HEK293 (cell line): Measurements from ENCODE around the gene XPR1.

Experiments used
- CTCF ChIP-seq: fragments of 450-650 bp; formaldehyde crosslinking; IDR thresholded peaks from 2 replicates; pipeline ENCODE4 v1.5.1; 2016; ENCODE audit warnings: missing biosample characterization, missing genetic modification characterization
- ZBTB20 ChIP-seq: fragments of 450-650 bp; formaldehyde crosslinking; IDR thresholded peaks from 2 replicates; pipeline ENCODE4 v1.5.1; 2016; ENCODE audit warnings: missing biosample characterization, missing genetic modification characterization
- ZNF175 ChIP-seq: fragments of 450-650 bp; formaldehyde crosslinking; IDR thresholded peaks from 2 replicates; pipeline ENCODE4 v1.5.1; 2016; ENCODE audit warnings: missing biosample characterization, missing genetic modification characterization
- ZNF214 ChIP-seq: fragments of 450-650 bp; formaldehyde crosslinking; IDR thresholded peaks from 2 replicates; pipeline ENCODE4 v1.5.1; 2017; ENCODE audit warnings: missing biosample characterization, mild to moderate bottlenecking, missing genetic modification characterization, borderline replicate concordance
- ZNF350 ChIP-seq: fragments of 450-650 bp; formaldehyde crosslinking; IDR thresholded peaks from 2 replicates; pipeline ENCODE4 v1.5.0; 2017; ENCODE audit warnings: missing biosample characterization, mild to moderate bottlenecking, missing genetic modification characterization
- ZNF529 ChIP-seq: fragments of 450-650 bp; formaldehyde crosslinking; IDR thresholded peaks from 2 replicates; pipeline ENCODE4 v1.5.1; 2017; ENCODE audit warnings: missing genetic modification characterization, missing biosample characterization; ENCODE audit not compliant: insufficient replicate concordance
- ZNF530 ChIP-seq: fragments of 450-650 bp; formaldehyde crosslinking; IDR thresholded peaks from 2 replicates; pipeline ENCODE4 v1.5.1; 2016; ENCODE audit warnings: low read depth, missing biosample characterization, missing genetic modification characterization
- ZNF580 ChIP-seq: fragments of 450-650 bp; formaldehyde crosslinking; IDR thresholded peaks from 2 replicates; pipeline ENCODE4 v1.5.1; 2016; ENCODE audit warnings: missing biosample characterization, missing genetic modification characterization
- ZNF768 ChIP-seq: fragments of 450-650 bp; formaldehyde crosslinking; IDR thresholded peaks from 2 replicates; pipeline ENCODE4 v1.5.1; 2018; ENCODE audit warnings: missing biosample characterization, mild to moderate bottlenecking, missing genetic modification characterization

DNA sequence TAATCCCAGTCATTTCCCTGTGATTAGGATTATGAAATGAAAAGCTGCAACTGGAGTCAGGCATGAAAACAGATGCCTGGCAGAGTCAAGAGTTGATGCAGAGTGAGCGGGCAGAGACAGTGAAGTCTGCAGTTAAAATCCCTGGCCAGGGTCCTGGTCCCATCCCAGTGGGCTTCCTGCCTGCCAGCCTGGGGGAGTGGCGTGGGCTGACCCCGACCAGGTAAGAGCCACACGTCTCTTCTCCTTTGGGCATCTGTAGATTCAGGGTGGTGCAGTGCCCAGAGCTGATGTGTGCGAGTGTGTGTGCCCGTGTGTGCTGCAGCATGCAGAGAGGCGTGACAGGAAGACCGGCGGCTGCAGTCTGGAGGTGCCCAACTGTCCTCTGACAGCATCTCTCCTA, 274.7 kb downstream of the XPR1 start:
- TF ChIP-seq ZBTB20 (tag by site-specific recombination), result no peak
- TF ChIP-seq ZNF529, result no peak
- TF ChIP-seq CTCF (tag by site-specific recombination), result no peak
- no peak for TF ChIP-seq ZNF214 (tag by site-specific recombination)
- TF ChIP-seq ZNF350 (tag by site-specific recombination), result no peak
- no peak for TF ChIP-seq ZNF580 (tag by site-specific recombination)
- no peak for TF ChIP-seq ZNF175 (tag by site-specific recombination)
- no peak for TF ChIP-seq ZNF530
- TF ChIP-seq ZNF768, result no peak
